ENCODE measurements around the gene NCAM1. TPM values are rescaled to one million over a fixed set of nuclear protein-coding genes. Genes with fewer than 3 reads are reported as not detected.

NCAM1 gene
- total and polyA plus RNA-seq, 2 experiments from 2014 or later = 0.76 to 1.6 TPM

- Mint-ChIP-seq H3K36me3 (ENCODE audit: low read depth) (no peaks in the 10 kb centered on the region), H3K4me1 (no peaks in the 10 kb centered on the region), H3K4me3 (no peak overlapping the region), H3K27ac (no peak overlapping the region), H3K9me3 (no peaks in the 10 kb centered on the region; the same call in 1 of the 3 replicates), H3K27me3 (ENCODE audit: insufficient read depth, low read depth, poor library complexity) (no peaks in the 10 kb centered on the region)
- Histone ChIP-seq H3K27ac (ENCODE audit: low read depth) (no peak overlapping the region), H3K79me2 (replicated peaks; ENCODE audit: insufficient read depth) (no peaks in the 10 kb centered on the region), H3K4me1 (ENCODE audit: insufficient read depth) (no peaks in the 10 kb centered on the region), H3F3A (replicated peaks; ENCODE audit: low read depth) (no peaks in the 10 kb centered on the region), H3K4me2 (no peak overlapping the region), H3K4me3 (no peak overlapping the region), H2AFZ (no peak overlapping the region), H4K20me1 (replicated peaks; ENCODE audit: insufficient read depth) (no peaks in the 10 kb centered on the region), H3K27me3 (ENCODE audit: insufficient read depth) (no peaks in the 10 kb centered on the region), H3K9me2 (ENCODE audit: insufficient read depth) (no peaks in the 10 kb centered on the region), H3K36me3 (ENCODE audit: insufficient read depth) (no peaks in the 10 kb centered on the region)
- no peak for TF ChIP-seq STAT1 (IDR thresholded peaks at IDR 0.05; ENCODE audit: unreplicated experiment)
- TF ChIP-seq ZNF114 (CRISPR knock-in tag; IDR thresholded peaks at IDR 0.05) = no peak
- TF ChIP-seq REST (IDR thresholded peaks at IDR 0.05; ENCODE audit: unreplicated experiment) = no peak
- no peak for TF ChIP-seq EZH2phosphoT487 (IDR thresholded peaks at IDR 0.05; ENCODE audit: unreplicated experiment)
- TF ChIP-seq NANOG (IDR thresholded peaks at IDR 0.05; ENCODE audit: borderline replicate concordance) = no peak
- no peak for TF ChIP-seq JUNB (IDR thresholded peaks at IDR 0.05; ENCODE audit: unreplicated experiment)
- TF ChIP-seq ZNF462 (CRISPR knock-in tag; IDR thresholded peaks at IDR 0.05) = no peak
- no peak for TF ChIP-seq ETS1 (IDR thresholded peaks at IDR 0.05)
- no peak for TF ChIP-seq CTCF (conservative IDR thresholded peaks at IDR 0.05; ENCODE audit: low read depth in 2 of 2)
- TF ChIP-seq POLR2AphosphoS5 (IDR thresholded peaks at IDR 0.05; ENCODE audit: low read depth) = no peak
- TF ChIP-seq CREB1 (CRISPR knock-in tag; IDR thresholded peaks at IDR 0.05; ENCODE audit: low read depth) = no peak
- TF ChIP-seq ZNF331 (CRISPR knock-in tag; IDR thresholded peaks at IDR 0.05; ENCODE audit: low read depth) = no peak
- TF ChIP-seq EZH2 (IDR thresholded peaks at IDR 0.05; ENCODE audit: low read depth, unreplicated experiment) = no peak
- DNase-seq (ENCODE audit: low spot score) = no peak
- ATAC-seq = no peak
Measured at GRCh38 chr11:113286509-113287497, 325.6 kb downstream of the NCAM1 start.
